ENCODE measurements around the gene URM1. TPM values are rescaled to one million over a fixed set of nuclear protein-coding genes. Genes with fewer than 3 reads are reported as not detected.

The URM1 gene
- total RNA-seq, 1 donor from 2014 or later, result 62.6 TPM

DNA sequence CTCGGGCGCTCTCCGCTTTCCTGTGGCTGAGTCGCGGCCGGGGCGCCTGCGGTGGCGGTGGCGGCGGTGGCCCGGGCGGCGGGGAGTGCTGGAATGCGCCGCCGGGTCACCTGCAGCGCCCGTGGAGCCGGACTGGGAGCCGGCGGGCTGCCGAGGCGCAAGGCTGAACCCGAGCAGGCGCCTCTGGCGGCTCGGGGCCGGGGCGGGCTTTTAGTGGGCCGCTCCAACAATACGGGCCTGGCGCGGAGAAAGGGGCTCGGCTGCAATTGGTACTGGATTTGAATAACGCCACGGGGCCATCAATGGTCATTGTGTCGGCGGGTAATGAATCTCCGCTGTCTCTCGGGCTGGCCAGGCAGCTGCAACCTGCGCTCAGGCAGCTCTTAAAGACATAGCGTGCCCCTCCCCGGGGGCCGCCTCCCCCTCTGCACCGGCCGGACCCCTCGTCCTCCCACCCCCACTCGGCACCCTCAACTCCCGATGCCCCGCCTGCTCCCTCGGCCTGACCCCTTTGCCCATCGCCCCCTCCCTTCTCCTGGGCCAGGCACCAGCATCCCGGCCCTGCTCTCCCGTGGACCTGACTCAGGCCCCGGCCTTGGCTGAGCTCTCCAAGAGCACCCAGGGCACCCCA is 22.1 kb downstream of the URM1 start:
- TF ChIP-seq, protein P1, sequence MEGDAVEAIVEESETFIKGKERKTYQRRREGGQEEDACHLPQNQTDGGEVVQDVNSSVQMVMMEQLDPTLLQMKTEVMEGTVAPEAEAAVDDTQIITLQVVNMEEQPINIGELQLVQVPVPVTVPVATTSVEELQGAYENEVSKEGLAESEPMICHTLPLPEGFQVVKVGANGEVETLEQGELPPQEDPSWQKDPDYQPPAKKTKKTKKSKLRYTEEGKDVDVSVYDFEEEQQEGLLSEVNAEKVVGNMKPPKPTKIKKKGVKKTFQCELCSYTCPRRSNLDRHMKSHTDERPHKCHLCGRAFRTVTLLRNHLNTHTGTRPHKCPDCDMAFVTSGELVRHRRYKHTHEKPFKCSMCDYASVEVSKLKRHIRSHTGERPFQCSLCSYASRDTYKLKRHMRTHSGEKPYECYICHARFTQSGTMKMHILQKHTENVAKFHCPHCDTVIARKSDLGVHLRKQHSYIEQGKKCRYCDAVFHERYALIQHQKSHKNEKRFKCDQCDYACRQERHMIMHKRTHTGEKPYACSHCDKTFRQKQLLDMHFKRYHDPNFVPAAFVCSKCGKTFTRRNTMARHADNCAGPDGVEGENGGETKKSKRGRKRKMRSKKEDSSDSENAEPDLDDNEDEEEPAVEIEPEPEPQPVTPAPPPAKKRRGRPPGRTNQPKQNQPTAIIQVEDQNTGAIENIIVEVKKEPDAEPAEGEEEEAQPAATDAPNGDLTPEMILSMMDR (IDR thresholded peaks at IDR 0.05; ENCODE audit: partially characterized antibody, unreplicated experiment), result no peak
- H3K36me3 Mint-ChIP-seq (ENCODE audit: unreplicated experiment), result no peaks in the 10 kb centered on the region
- peaks cover 9% of the 10 kb centered on the region for H3K9me3 Mint-ChIP-seq (ENCODE audit: unreplicated experiment)
- peaks cover 36% of the 10 kb centered on the region for H3K4me1 Mint-ChIP-seq (ENCODE audit: low read depth, unreplicated experiment)
- peak; percentile 65 for DNase-seq
- peak overlapping the region; percentile 84 for H3K4me3 Mint-ChIP-seq (ENCODE audit: unreplicated experiment)
- H3K27ac Mint-ChIP-seq (ENCODE audit: unreplicated experiment), result peak overlapping the region; percentile 88
- peaks cover 21% of the 10 kb centered on the region for H3K27me3 Mint-ChIP-seq (ENCODE audit: unreplicated experiment)

DNA sequence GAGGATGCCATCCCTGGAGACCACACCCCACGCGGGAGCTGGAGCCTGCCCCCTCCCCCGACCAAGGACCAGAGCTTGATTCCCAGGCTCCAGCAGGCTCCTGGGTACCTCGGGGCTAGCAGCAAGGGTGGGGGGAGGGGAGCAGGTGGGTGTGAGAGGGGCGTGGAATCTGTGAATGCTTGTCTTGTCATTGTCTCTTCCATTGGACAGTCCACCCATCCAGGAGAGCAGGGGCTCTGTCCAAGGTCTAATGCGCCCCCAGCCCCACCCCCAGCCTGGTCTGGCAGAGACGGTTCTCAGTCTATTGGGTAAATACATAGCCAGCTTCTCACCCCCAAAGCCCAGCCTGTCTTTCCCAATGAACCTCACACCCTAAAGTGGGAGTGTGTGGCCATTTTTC is 22.8 kb downstream of the URM1 start:
- Mint-ChIP-seq H3K27ac (ENCODE audit: unreplicated experiment) (peak overlapping the region; percentile 75), H3K4me1 (ENCODE audit: low read depth, unreplicated experiment) (peaks cover 33% of the 10 kb centered on the region), H3K36me3 (ENCODE audit: unreplicated experiment) (no peaks in the 10 kb centered on the region), H3K27me3 (ENCODE audit: unreplicated experiment) (peaks cover 21% of the 10 kb centered on the region), H3K9me3 (ENCODE audit: unreplicated experiment) (peaks cover 9% of the 10 kb centered on the region), H3K4me3 (ENCODE audit: unreplicated experiment) (peak overlapping the region; percentile 84)
- TF ChIP-seq, protein P1 (IDR thresholded peaks at IDR 0.05; ENCODE audit: partially characterized antibody, unreplicated experiment), result no peak
- no peak for DNase-seq

DNA sequence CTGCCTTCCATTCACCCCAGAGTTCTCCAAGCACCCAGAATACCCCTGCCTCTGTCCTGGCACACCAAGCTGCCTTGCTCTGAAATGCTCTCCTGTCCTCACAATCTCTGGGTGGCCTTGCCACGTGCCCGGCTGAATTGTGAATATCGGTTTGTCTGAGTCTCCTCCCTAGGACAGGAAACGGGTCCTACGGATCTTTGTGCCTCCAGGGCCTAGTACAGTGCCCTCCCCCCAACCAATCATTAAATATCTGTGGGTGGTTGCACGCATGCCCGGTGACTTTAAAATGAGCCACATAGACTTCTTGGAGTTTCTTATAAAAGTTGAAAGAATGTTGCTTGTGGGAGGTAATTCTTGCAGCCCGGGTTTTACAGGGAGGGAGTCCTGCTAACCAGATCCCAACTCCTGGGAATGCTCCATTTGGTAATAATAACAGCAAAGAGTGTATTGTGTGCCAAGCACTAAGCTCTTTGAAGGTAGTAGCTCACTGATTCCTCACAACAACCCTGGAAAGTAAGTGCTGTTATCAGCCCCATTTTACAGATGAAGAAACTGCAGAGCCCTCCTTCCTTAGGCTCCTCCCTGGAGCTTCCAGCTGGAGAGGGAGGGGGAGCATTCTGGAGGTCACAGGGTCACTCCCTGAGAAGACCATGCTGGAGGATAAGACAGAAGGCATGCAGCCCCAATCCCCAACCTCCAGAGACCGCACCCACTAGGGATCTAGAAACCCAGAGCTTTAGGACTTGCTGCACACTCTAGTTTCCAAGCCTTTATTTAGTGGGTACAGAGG is 23.4 kb downstream of the URM1 start:
- peaks cover 7% of the 10 kb centered on the region for H3K9me3 Mint-ChIP-seq (ENCODE audit: unreplicated experiment)
- H3K27me3 Mint-ChIP-seq (ENCODE audit: unreplicated experiment), result peaks cover 22% of the 10 kb centered on the region
- peaks cover 29% of the 10 kb centered on the region for H3K4me1 Mint-ChIP-seq (ENCODE audit: low read depth, unreplicated experiment)
- H3K4me3 Mint-ChIP-seq (ENCODE audit: unreplicated experiment), result peak overlapping the region; percentile 84
- TF ChIP-seq, protein P1 (IDR thresholded peaks at IDR 0.05; ENCODE audit: partially characterized antibody, unreplicated experiment), result no peak
- no peak for DNase-seq
- no peaks in the 10 kb centered on the region for H3K36me3 Mint-ChIP-seq (ENCODE audit: unreplicated experiment)
- peak overlapping the region; percentile 75 for H3K27ac Mint-ChIP-seq (ENCODE audit: unreplicated experiment)

DNA sequence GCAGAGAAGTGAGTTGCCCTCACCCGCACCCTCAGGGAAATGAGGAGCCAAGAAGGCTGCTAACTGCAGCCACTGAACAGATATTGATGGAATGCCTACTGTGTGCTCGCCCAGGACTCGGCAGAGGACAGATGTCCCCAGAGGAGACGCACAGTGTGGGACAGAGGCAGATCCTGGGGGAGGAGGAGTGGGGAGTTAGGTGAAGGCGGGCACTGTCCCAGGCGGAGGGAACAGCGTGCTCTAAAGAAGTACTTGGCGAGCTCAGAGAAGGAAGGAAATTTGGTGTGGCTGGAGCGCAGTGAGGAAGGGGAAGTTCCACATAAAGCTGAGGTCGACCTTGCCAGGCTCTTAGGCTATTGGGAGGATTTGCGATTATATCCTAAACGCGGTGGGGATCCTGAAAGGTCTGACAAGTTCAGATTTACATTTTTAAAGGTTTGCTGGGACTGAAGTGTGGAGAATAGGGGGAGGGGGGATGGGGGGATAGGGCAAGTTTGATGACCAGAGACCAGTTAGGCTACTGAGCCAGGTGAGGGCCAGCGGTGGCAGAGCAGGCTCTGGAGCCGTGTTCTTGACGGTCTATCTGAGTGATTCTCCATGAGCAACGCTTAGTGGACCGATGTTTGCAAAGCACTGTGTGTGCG is 25.9 kb downstream of the URM1 start:
- no peak overlapping the region for H3K4me3 Mint-ChIP-seq (ENCODE audit: unreplicated experiment)
- peaks cover 17% of the 10 kb centered on the region for H3K4me1 Mint-ChIP-seq (ENCODE audit: low read depth, unreplicated experiment)
- TF ChIP-seq, protein P1 (IDR thresholded peaks at IDR 0.05; ENCODE audit: partially characterized antibody, unreplicated experiment), result no peak
- no peak for DNase-seq
- no peak overlapping the region for H3K27ac Mint-ChIP-seq (ENCODE audit: unreplicated experiment)
- H3K27me3 Mint-ChIP-seq (ENCODE audit: unreplicated experiment), result peaks cover 19% of the 10 kb centered on the region
- no peaks in the 10 kb centered on the region for H3K36me3 Mint-ChIP-seq (ENCODE audit: unreplicated experiment)
- peaks cover 2% of the 10 kb centered on the region for H3K9me3 Mint-ChIP-seq (ENCODE audit: unreplicated experiment)
